Spleen (tissue), 11 donors: ENCODE results near the gene IFT27. TPM values are rescaled to one million over a fixed set of nuclear protein-coding genes. Genes with fewer than 3 reads are reported as not detected.
A peak's percentile ranks its signal among the peaks of the same experiment; 100 is the strongest.

Experiments
- DNase-seq: peaks from one replicate; pipeline ENCODE4 v3.0.0-alpha.2; 2020
- H3K27ac ChIP-seq, 8 donors: fragments of 200-600 bp; sonication (generic) in 7 of 8; 1 replicate in 4 of 8; 2 replicates in 4 of 8; pipeline versions ENCODE4 v1.5.0 to v1.8.0; 2016 to 2021; ENCODE audit warnings: inconsistent platforms in 4 of 8, mild to moderate bottlenecking in 4 of 8, moderate library complexity in 1 of 8
- H3K27me3 ChIP-seq, 7 donors: fragments of 200-600 bp; sonication (generic) in 6 of 7; replicated peaks in 1 of 7; 1 replicate in 4 of 7; 2 replicates in 3 of 7; pipeline versions ENCODE4 v1.5.0 to v1.8.0; 2016 to 2021; ENCODE audit warnings: inconsistent platforms in 3 of 7, mild to moderate bottlenecking in 1 of 7
- H3K36me3 ChIP-seq, 6 donors: fragments of 200-600 bp; sonication (generic) in 5 of 6; 1 replicate in 4 of 6; 2 replicates in 2 of 6; pipeline versions ENCODE4 v1.5.0 to v1.8.0; 2016 to 2021; ENCODE audit warnings: inconsistent platforms in 2 of 6
- H3K4me1 ChIP-seq, 6 donors: fragments of 200-600 bp; sonication (generic) in 5 of 6; 1 replicate in 3 of 6; 2 replicates in 3 of 6; pipeline versions ENCODE4 v1.5.0 to v1.8.0; 2016 to 2021; ENCODE audit warnings: inconsistent platforms in 3 of 6
- H3K4me3 ChIP-seq, 8 donors: fragments of 200-600 bp; sonication (generic) in 7 of 8; 1 replicate in 4 of 8; 2 replicates in 4 of 8; pipeline versions ENCODE4 v1.5.0 to v1.8.0; 2016 to 2021; ENCODE audit warnings: inconsistent platforms in 4 of 8, mild to moderate bottlenecking in 4 of 8, moderate library complexity in 2 of 8
- H3K9me3 ChIP-seq, 8 donors: fragments of 200-600 bp; sonication (generic) in 7 of 8; 1 replicate in 4 of 8; 2 replicates in 4 of 8; pipeline versions ENCODE4 v1.5.0 to v1.8.0; 2016 to 2021; ENCODE audit warnings: inconsistent platforms in 4 of 8
- POLR2A ChIP-seq, 3 donors: fragments of 450-650 bp; IDR thresholded peaks; one replicate each; pipeline ENCODE4 v1.5.1; 2017; ENCODE audit warnings: antibody characterized with exemption in 3 of 3, mild to moderate bottlenecking in 1 of 3
- POLR2AphosphoS5 ChIP-seq, 3 donors: sonication (generic); formaldehyde crosslinking; IDR thresholded peaks; one replicate each; pipeline ENCODE4 v1.5.1; 2017; ENCODE audit warnings: antibody characterized with exemption in 3 of 3
- WGBS, 5 donors: extraction: QIAGEN DNeasy Blood & Tissue Kit in 3 of 5; methylation state at CpG; one replicate each; pipeline versions ENCODE4 v1.1.5 to v1.1.7; 2013 to 2018; 5-methylcytosine and 5-hydroxymethylcytosine counted together
- intact Hi-C: fragments of 100-400 bp; cut with DNase I; formaldehyde crosslinking; loops from one replicate; pipeline ENCODE4 v1.15.0; 2023; ENCODE audit warnings: low total_unique reads
- polyA plus RNA-seq, 3 donors: library from polyadenylated mRNA; stranded (reverse); fragments of 200-250 nt; gene quantifications; one replicate each; pipeline ENCODE4 v1.2.1, GENCODE V29; 2013
- total RNA-seq, 7 donors: library from RNA; depleted of rRNA in 3 of 7; stranded (reverse); fragments of >200 nt in 3 of 7; fragmentation: NEBNext Ultra II Directional in 4 of 7; extraction: Animal tissue kit (Norgen Biotek cat#: 25700) in 4 of 7; gene quantifications; one replicate each; pipeline versions ENCODE4 v1.1.0 to v1.2.1, GENCODE V29; 2016 to 2021
- TF ChIP-seq, protein P1 (sequence below), 11 experiments: fragments of 200-600 bp in 7 of 11; fragments of 450-650 bp in 4 of 11; sonication (generic) in 4 of 11; IDR thresholded peaks in 8 of 11; conservative IDR thresholded peaks in 3 of 11; 1 replicate in 7 of 11; 2 replicates in 4 of 11; pipeline versions ENCODE4 v1.4.0 to v1.8.0; 2016 to 2021; ENCODE audit warnings: antibody characterized with exemption in 11 of 11, inconsistent platforms in 4 of 11, mild to moderate bottlenecking in 1 of 11
- donor health status: healthy with polysubstance abuse.
- donor health status: DM: no; HTN: no; CAD: no; lungs with moderate emphysema.
- donor health status: DM: no; HTN: no; CAD: no.
- donor health status: Bipolar disorder and iron deficiency.
- donor health status: healthy.
- donor health status: DM: no; HTN: no; CAD: no.
- donor health status: DM: yes; HTN: yes; CAD: no.

The IFT27 gene
- total and polyA plus RNA-seq, 10 donors, result 12.4 to 35.4 (median 22.4) TPM

DNA sequence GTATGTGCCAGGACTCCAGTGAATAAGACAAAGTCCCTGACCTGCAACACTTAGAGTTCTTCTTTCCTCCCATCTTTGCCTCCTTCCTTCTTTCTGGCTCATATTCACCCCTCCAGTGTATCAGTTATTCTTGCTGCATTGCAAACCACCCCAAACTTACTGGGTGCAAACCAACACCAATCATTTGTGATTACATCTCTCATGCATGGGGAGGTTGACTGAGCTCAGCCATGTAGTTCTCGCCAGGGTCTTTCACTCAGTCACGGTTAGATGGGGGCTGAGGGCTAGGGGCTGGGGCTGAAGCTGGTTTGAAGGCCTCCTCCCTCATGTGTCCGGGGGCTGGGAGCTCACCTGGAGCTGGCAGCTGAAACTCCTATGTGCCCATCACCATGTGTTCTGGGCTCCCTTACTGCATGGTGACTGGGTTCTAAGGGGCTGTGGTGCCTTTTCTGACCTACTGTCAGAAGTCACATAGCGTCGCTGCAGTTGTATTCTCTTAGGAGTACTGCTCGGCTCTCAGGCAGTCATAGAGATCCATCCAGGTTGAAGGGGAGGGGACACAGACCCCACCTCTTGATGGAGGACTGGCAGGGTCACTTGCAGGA, 37.4 kb downstream of the IFT27 start:
- DNase-seq, result no peak
- intact Hi-C loops, result no loop called here
- peaks cover 0 to 51% (median 0%) of the 10 kb centered on the region in 7 donors for H3K27me3 ChIP-seq
- no peak overlapping the region for H3K27ac ChIP-seq
- H3K9me3 ChIP-seq, result peaks cover 0 to 4% (median 0%) of the 10 kb centered on the region in 8 donors
- TF ChIP-seq, protein P1, sequence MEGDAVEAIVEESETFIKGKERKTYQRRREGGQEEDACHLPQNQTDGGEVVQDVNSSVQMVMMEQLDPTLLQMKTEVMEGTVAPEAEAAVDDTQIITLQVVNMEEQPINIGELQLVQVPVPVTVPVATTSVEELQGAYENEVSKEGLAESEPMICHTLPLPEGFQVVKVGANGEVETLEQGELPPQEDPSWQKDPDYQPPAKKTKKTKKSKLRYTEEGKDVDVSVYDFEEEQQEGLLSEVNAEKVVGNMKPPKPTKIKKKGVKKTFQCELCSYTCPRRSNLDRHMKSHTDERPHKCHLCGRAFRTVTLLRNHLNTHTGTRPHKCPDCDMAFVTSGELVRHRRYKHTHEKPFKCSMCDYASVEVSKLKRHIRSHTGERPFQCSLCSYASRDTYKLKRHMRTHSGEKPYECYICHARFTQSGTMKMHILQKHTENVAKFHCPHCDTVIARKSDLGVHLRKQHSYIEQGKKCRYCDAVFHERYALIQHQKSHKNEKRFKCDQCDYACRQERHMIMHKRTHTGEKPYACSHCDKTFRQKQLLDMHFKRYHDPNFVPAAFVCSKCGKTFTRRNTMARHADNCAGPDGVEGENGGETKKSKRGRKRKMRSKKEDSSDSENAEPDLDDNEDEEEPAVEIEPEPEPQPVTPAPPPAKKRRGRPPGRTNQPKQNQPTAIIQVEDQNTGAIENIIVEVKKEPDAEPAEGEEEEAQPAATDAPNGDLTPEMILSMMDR (IDR thresholded peaks at IDR 0.05 in 8 of 11, conservative IDR thresholded peaks at IDR 0.05 in 3 of 11), result no peak
- no peak for TF ChIP-seq POLR2A (IDR thresholded peaks at IDR 0.05)
- H3K36me3 ChIP-seq, result no peaks in the 10 kb centered on the region
- H3K4me1 ChIP-seq, result peaks cover 0 to 20% (median 0%) of the 10 kb centered on the region in 6 donors
- 85 to 95% (median 91%) methylated on average over 5 to 6 of the region's 6 CpGs for WGBS, 5 donors
- no peak overlapping the region for H3K4me3 ChIP-seq

- 30 to 38% (median 35%) methylated on average over 6 of the region's 6 CpGs for WGBS, 5 donors
- Histone ChIP-seq H3K4me3 (no peak overlapping the region), H3K36me3 (no peaks in the 10 kb centered on the region), H3K9me3 (peaks cover 0 to 4% (median 0%) of the 10 kb centered on the region in 8 donors), H3K4me1 (peaks cover 0 to 20% (median 0%) of the 10 kb centered on the region in 6 donors), H3K27ac (no peak overlapping the region), H3K27me3 (peaks cover 0 to 58% (median 0%) of the 10 kb centered on the region in 7 donors)
- TF ChIP-seq POLR2A (IDR thresholded peaks at IDR 0.05) (no peak), POLR2AphosphoS5 (IDR thresholded peaks at IDR 0.05) (no peak)
- TF ChIP-seq, protein P1 (IDR thresholded peaks at IDR 0.05 in 8 of 11, conservative IDR thresholded peaks at IDR 0.05 in 3 of 11), result no peak
- intact Hi-C loops, result no loop called here
- peak; percentile 77 for DNase-seq
Observed at GRCh38 chr22:36737776-36738175, 38.1 kb downstream of the IFT27 start.

- 41 to 65% (median 52%) methylated on average over 9 to 10 of the region's 10 CpGs for WGBS, 5 donors
Observed at GRCh38 chr22:36736701-36737320, 39.1 kb downstream of the IFT27 start.

More at GRCh38 chr22:36736701-36737320, 39.1 kb downstream of the IFT27 start:
- H3K27me3 ChIP-seq, result peaks cover 0 to 68% (median 0%) of the 10 kb centered on the region in 7 donors
- no peak overlapping the region for H3K27ac ChIP-seq
- TF ChIP-seq POLR2AphosphoS5 (IDR thresholded peaks at IDR 0.05) (no peak), POLR2A (IDR thresholded peaks at IDR 0.05) (no peak)
- TF ChIP-seq, protein P1 (IDR thresholded peaks at IDR 0.05 in 8 of 11, conservative IDR thresholded peaks at IDR 0.05 in 3 of 11), result no peak
- DNase-seq, result no peak
- peaks cover 0 to 20% (median 0%) of the 10 kb centered on the region in 6 donors for H3K4me1 ChIP-seq
- H3K9me3 ChIP-seq, result peaks cover 0 to 4% (median 0%) of the 10 kb centered on the region in 8 donors
- intact Hi-C loops, result no loop called here
- H3K4me3 ChIP-seq, result no peak overlapping the region
- no peaks in the 10 kb centered on the region for H3K36me3 ChIP-seq
